Effector memory CD8-positive, alpha-beta T cell (primary cell): ENCODE data around the gene SRPK1.

ENCODE experiments used
- ATAC-seq: fragments of 150-1000 bp; cut with Tn5 transposase; replicated peaks from 2 replicates; pipeline ENCODE4 v1.10.0; 2021; ENCODE audit warnings: mild to moderate bottlenecking, moderate library complexity
- DNase-seq, 3 experiments: peaks; one replicate each; pipeline ENCODE4 v3.0.0; 2021
- H3K27ac Mint-ChIP-seq, 2 donors: one replicate each; pipeline ENCODE4 v1.8.0; 2022; ENCODE audit warnings: mild to moderate bottlenecking in 2 of 2, mixed read lengths in 2 of 2, moderate library complexity in 2 of 2
- H3K27me3 Mint-ChIP-seq, 2 donors: one replicate each; pipeline ENCODE4 v1.8.0; 2022; ENCODE audit warnings: mixed read lengths in 2 of 2
- H3K36me3 Mint-ChIP-seq: one replicate; pipeline ENCODE4 v1.8.0; 2022; ENCODE audit warnings: mild to moderate bottlenecking, moderate library complexity, mixed read lengths; ENCODE audit not compliant: insufficient read depth
- H3K4me1 Mint-ChIP-seq, 2 donors: one replicate each; pipeline ENCODE4 v1.8.0; 2022; ENCODE audit warnings: low read depth in 2 of 2, mixed read lengths in 2 of 2
- H3K4me3 Mint-ChIP-seq, 2 donors: one replicate each; pipeline ENCODE4 v1.8.0; 2022; ENCODE audit warnings: mild to moderate bottlenecking in 2 of 2, mixed read lengths in 2 of 2, moderate library complexity in 2 of 2
- H3K9me3 Mint-ChIP-seq, 2 donors: one replicate each; pipeline ENCODE4 v1.8.0; 2022; ENCODE audit warnings: mixed read lengths in 2 of 2

Gene SRPK1

DNA sequence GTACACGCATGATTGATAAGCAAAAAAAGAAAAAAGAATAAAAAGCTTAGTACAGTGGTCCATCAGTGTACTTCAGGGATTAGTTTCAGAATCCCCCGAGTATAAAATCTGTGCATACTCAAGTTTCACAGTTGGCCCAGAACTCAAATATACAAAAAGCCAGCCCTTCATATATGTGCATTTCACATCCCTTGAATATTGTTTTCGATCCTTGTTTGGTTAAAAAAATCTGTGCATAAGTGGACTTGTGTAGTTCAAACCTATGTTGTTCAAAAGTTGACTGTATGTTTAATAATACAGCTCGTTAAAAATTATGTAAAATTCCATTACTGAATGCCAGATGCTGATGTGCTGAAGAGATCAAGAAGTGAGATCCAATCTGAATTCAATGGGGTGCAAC is 61.5 kb downstream of the SRPK1 start:
- no peak for ATAC-seq

DNA sequence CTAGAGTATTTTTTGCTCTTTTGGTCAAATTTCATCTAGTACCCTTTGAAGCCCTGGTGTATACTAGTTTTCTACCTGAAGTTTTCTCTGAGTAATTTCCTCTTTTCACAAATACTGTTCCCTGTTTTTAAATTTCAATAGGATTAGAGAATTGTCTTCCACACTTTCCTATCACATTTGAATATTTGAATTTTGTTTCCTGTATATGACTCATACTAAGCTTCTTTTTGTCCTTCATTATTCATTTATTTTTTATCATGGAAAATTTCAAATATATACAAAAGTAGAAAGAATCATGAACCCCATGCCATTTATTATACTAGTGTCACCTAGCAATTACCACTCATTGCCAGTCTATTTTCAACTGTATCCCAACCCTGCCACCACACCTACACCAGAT is 63.0 kb downstream of the SRPK1 start:
- no peak for ATAC-seq
- H3K27me3 Mint-ChIP-seq, result no peaks in the 10 kb centered on the region
- H3K9me3 Mint-ChIP-seq, result no peaks in the 10 kb centered on the region
- peaks cover 6 to 7% of the 10 kb centered on the region in 2 donors for H3K4me1 Mint-ChIP-seq
- H3K4me3 Mint-ChIP-seq, result no peak overlapping the region
- DNase-seq, result no peak
- peak overlapping the region in 1 of 2 donors; percentile 23 for H3K27ac Mint-ChIP-seq
- peaks cover 33% of the 10 kb centered on the region for H3K36me3 Mint-ChIP-seq

More for the DNA sequence above, 61.5 kb downstream of the SRPK1 start:
- H3K4me3 Mint-ChIP-seq, result no peak overlapping the region
- no peak overlapping the region for H3K27ac Mint-ChIP-seq
- no peaks in the 10 kb centered on the region for H3K9me3 Mint-ChIP-seq
- peaks cover 6 to 7% of the 10 kb centered on the region in 2 donors for H3K4me1 Mint-ChIP-seq
- peaks cover 25% of the 10 kb centered on the region for H3K36me3 Mint-ChIP-seq
- no peak for DNase-seq
- no peaks in the 10 kb centered on the region for H3K27me3 Mint-ChIP-seq

DNA sequence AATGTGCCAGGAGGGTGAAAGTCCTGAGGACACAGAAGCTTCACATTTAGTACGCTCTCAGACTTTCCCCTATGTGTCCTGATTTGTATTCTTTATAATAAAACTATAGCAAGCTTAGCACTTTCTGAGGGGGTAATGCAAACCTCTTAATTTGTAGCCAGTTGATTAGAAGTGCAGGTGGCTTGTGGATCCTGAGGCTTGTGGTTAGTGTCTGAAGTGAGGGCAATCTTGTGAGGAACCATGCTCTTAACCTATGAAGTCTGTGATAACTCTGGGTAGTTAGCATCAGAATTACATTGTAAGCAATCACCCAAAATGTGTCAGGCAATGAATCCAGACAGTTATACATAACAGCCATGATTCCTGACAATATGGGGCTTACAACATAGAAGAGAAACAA is 64.6 kb downstream of the SRPK1 start:
- H3K27ac Mint-ChIP-seq, result no peak overlapping the region
- H3K27me3 Mint-ChIP-seq, result no peaks in the 10 kb centered on the region
- H3K4me1 Mint-ChIP-seq, result no peaks in the 10 kb centered on the region
- DNase-seq, result no peak
- no peak for ATAC-seq
- no peaks in the 10 kb centered on the region for H3K9me3 Mint-ChIP-seq
- peaks cover 22% of the 10 kb centered on the region for H3K36me3 Mint-ChIP-seq
- no peak overlapping the region for H3K4me3 Mint-ChIP-seq

DNA sequence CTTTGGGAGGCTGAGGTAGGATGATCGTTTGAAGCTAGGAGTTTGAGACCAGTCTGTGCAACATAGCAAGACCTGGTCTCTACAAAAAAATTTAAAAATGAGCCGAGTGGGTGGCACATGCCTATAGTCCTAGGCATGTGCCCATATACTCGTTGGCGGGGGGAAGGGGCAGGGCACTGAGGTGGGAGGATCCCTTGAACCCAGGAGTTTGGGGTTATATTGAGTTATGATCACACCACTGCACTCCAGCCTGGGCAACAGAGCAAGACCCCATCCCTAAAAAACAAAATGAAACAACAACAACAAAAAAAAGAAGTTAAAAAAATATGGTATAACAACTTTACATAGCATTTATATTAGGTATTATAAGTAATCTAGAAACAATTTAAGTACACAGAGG is 67.9 kb downstream of the SRPK1 start:
- H3K9me3 Mint-ChIP-seq, result no peaks in the 10 kb centered on the region
- H3K27me3 Mint-ChIP-seq, result no peaks in the 10 kb centered on the region
- H3K27ac Mint-ChIP-seq, result no peak overlapping the region
- H3K36me3 Mint-ChIP-seq, result peaks cover 11% of the 10 kb centered on the region
- ATAC-seq, result no peak
- no peak overlapping the region for H3K4me3 Mint-ChIP-seq
- H3K4me1 Mint-ChIP-seq, result no peaks in the 10 kb centered on the region
- no peak for DNase-seq

DNA sequence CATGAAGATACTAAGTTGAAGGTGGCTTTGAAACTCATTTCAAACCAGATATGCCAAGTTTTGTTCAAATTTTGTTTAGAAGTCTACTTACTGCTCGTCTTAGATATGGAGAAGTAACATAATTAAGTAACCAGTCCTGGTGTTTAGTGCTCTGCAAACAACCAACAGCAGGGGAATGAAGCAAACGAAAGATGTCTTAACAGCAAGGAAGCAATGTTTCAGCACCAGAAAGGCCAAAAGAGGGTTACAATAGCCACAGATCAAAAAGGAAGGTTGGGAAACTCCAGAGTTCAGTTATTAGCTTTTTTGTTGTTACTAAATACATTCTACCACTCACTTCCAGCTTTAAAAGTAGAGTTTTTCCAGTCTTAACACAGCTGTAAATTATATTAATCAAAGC is 70.7 kb downstream of the SRPK1 start:
- no peaks in the 10 kb centered on the region for H3K4me1 Mint-ChIP-seq
- peak overlapping the region in 1 of 2 donors; percentile 42 for H3K27ac Mint-ChIP-seq
- DNase-seq (no peak), ATAC-seq (no peak)
- H3K36me3 Mint-ChIP-seq, result peaks cover 18% of the 10 kb centered on the region
- H3K9me3 Mint-ChIP-seq, result no peaks in the 10 kb centered on the region
- no peak overlapping the region for H3K4me3 Mint-ChIP-seq
- no peaks in the 10 kb centered on the region for H3K27me3 Mint-ChIP-seq

DNA sequence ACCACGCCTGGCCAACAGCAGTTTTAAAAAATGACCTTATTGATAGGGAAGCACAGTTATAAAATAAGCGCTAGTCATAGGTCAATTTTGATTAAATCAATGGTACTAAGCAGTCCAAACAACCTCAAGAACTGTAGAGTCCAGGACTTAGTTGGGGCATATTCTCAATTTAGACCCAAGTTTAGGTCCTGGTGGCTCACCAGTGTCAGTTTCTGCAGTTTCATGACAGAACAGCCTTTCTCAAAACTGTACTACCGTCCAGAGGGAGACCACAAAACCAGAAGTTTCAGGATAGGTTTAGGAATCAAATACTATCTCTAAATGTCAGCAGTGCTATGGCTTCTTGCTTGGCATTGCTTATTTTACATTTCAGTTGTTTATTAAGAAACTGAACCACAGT is 76.6 kb downstream of the SRPK1 start:
- Mint-ChIP-seq H3K9me3 (no peaks in the 10 kb centered on the region), H3K27me3 (no peaks in the 10 kb centered on the region), H3K27ac (peak overlapping the region in 1 of 2 donors; percentile 25), H3K36me3 (peaks cover 22% of the 10 kb centered on the region), H3K4me3 (no peak overlapping the region), H3K4me1 (no peaks in the 10 kb centered on the region)
- DNase-seq, result no peak
- ATAC-seq, result no peak

DNA sequence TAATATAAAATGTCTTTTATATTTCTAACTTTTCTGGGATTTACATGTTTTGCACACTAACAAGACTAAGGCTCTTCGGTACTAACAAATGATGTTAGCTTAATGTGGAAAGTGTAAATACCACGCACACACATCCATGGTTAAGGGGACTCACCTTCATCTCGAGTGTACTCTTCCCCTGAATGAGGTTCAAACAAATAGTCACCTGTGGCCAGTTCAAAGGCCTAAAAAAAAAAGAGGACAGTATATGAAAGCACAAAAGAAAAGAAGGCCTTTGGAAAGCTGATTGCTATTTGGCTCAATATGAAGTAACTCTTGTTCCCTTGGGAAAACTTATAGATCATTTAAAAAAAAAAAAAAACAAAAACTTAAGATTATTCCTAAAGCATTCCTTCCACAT is 78.5 kb downstream of the SRPK1 start:
- H3K4me1 Mint-ChIP-seq, result no peaks in the 10 kb centered on the region
- peak overlapping the region in 1 of 2 donors; percentile 31 for H3K27ac Mint-ChIP-seq
- peaks cover 26% of the 10 kb centered on the region for H3K36me3 Mint-ChIP-seq
- DNase-seq (no peak), ATAC-seq (no peak)
- H3K27me3 Mint-ChIP-seq, result no peaks in the 10 kb centered on the region
- H3K9me3 Mint-ChIP-seq, result no peaks in the 10 kb centered on the region
- H3K4me3 Mint-ChIP-seq, result no peak overlapping the region

DNA sequence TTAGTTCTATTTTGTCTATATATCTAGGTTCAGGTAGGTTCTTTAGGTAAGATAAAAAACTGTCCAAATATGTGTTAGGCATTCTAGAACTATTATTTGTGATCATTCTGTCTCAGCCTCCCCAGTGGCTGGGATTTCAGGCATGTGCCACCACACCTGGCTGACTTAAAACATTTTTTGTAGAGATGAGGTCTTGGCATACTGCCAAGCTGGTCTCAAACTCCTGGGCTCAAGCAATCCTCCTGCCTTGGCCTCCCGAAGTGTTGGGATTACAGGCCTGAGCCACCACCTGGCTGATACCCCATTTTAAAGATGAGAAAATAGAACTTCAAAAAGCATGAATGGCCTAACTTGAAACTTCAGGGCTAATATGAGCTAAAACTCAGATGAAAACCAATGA is 81.9 kb downstream of the SRPK1 start:
- Mint-ChIP-seq H3K4me1 (no peaks in the 10 kb centered on the region), H3K9me3 (no peaks in the 10 kb centered on the region), H3K27me3 (no peaks in the 10 kb centered on the region), H3K36me3 (peaks cover 25% of the 10 kb centered on the region), H3K27ac (peak overlapping the region in 1 of 2 donors; percentile 17), H3K4me3 (no peak overlapping the region)
- DNase-seq, result no peak
- no peak for ATAC-seq

DNA sequence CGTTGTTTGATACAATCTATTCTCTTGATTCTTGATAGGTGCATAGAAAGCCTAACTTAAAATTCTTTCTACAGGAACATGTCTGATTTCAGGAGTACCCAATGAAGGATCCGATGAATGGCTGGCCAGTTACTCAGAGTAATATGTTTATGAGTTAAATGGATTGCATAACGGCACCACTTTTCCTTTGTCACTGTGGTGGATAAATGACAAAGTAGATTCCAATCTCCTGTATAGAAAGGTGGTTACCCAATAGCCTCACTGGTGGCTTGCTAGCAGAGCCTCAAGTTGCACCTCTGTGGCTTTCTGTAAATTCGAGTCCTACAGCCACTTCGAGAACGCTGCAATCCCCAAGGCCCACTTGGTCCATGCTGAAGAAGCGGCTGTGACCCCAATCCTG is 87.4 kb downstream of the SRPK1 start:
- ATAC-seq (no peak), DNase-seq (no peak)
- H3K36me3 Mint-ChIP-seq, result peaks cover 14% of the 10 kb centered on the region
- no peaks in the 10 kb centered on the region for H3K27me3 Mint-ChIP-seq
- H3K27ac Mint-ChIP-seq, result peak overlapping the region in 1 of 2 donors; percentile 25
- no peaks in the 10 kb centered on the region for H3K4me1 Mint-ChIP-seq
- no peak overlapping the region for H3K4me3 Mint-ChIP-seq
- H3K9me3 Mint-ChIP-seq, result no peaks in the 10 kb centered on the region

DNA sequence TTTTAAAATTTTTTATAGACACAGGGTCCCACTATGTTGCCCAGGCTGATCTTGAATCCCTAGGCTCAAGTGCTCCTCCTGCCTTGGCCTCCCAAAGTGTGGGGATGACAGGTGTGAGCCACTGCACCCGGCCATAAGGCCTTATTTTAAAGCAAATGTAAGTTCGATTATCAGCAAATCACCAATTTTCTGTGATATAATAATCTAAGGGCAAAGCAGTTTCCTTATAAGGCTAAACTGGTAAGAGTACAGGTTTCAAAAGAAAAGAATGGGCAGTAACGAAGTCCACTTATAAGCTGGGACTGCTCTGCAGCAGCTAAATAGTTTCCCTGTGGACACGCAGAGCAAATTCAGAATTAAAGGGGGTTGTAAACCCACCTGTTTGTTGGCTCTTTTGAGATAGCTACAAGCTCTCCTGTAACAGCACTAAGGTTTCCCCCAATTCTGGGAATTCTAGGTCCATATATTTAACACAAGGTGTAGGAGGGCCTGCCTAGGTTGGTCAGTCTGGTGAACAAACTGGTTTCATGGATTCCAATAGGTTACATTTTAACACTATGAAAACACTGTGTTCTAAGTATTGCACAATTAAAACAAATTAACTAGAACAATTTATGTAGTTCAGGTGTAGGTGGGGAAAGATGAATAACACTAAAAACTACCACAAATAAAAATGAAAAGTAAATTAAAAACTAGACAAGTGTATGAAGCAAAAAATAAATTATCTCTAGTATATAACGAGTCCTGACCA is 89.5 kb downstream of the SRPK1 start:
- H3K27ac Mint-ChIP-seq, result no peak overlapping the region
- no peaks in the 10 kb centered on the region for H3K4me1 Mint-ChIP-seq
- DNase-seq (no peak), ATAC-seq (no peak)
- peaks cover 5% of the 10 kb centered on the region for H3K36me3 Mint-ChIP-seq
- no peaks in the 10 kb centered on the region for H3K9me3 Mint-ChIP-seq
- no peaks in the 10 kb centered on the region for H3K27me3 Mint-ChIP-seq
- no peak overlapping the region for H3K4me3 Mint-ChIP-seq

DNA sequence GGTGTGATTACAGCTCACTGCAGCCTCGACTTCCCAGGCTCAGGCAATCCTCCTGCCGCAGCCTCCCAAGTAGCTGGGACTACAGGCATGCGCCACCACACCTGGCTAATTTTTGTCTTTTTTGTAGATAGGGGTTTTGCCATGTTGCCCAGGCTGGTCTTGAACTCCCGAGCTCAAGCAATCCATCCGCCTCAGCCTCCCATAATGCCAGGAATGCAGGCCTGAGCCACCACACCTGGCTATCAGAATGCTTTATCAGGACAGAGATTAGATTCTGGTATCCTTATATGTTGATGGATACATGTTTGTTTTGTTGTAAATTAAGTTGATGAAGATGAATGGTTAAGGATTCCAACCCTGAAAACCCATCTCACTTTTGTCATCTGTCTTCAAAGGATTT is 91.6 kb downstream of the SRPK1 start:
- H3K27me3 Mint-ChIP-seq, result no peaks in the 10 kb centered on the region
- no peaks in the 10 kb centered on the region for H3K4me1 Mint-ChIP-seq
- H3K4me3 Mint-ChIP-seq, result no peak overlapping the region
- DNase-seq (no peak), ATAC-seq (no peak)
- H3K36me3 Mint-ChIP-seq, result no peaks in the 10 kb centered on the region
- no peak overlapping the region for H3K27ac Mint-ChIP-seq
- no peaks in the 10 kb centered on the region for H3K9me3 Mint-ChIP-seq

DNA sequence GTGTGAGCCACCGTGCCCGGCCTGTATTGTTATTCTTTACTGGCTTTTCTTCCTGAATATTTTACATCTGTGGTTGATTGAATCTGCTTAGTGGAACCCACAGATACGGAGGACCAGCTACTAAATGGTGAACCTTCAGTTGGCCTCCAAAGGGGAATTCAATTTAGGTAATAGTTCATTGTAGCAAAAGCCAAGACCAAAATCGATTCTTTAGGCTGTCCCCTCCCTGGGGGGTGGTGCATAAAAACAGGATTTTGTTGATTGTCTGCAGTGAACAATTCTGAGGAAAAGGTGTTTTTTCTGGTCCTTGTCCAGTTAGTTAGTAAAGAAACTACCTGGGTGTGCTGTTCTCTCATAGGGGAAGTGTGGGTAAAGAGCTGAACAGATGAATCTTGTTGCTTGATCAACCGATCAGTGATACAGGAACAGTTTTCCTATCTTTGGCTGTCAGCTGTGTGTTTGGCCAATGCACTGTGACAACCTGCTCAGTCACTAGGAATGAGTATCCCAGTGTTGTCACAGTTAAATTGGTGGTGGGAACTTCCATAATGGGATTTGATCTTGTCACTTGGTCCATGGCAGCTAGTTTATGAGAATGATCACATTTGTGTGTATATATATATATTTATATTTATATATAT is 96.2 kb downstream of the SRPK1 start:
- H3K27me3 Mint-ChIP-seq, result peaks cover 0 to 1% of the 10 kb centered on the region in 2 donors
- H3K36me3 Mint-ChIP-seq, result no peaks in the 10 kb centered on the region
- H3K9me3 Mint-ChIP-seq, result no peaks in the 10 kb centered on the region
- H3K4me3 Mint-ChIP-seq, result no peak overlapping the region
- DNase-seq (no peak), ATAC-seq (no peak)
- H3K4me1 Mint-ChIP-seq, result no peaks in the 10 kb centered on the region
- no peak overlapping the region for H3K27ac Mint-ChIP-seq

DNA sequence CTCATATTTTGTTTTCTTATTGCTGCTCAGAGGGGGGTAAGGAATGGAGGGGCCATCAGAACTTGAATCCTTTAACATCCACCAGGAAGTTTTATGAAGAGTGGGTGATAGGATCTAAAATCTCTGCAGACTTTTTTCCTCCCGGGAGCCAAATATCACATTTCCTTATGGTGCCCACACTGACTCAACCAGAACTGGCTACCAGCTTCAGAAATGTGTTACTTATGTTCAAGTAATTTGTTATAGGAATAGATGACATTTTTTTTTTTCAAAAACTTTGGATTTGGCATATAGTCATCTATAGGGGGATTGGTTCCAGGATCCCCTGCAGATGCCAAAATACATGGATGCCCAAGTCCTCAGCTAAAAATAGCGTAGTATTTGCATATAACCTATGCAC is 97.3 kb downstream of the SRPK1 start:
- no peak overlapping the region for H3K27ac Mint-ChIP-seq
- no peaks in the 10 kb centered on the region for H3K4me1 Mint-ChIP-seq
- no peak for DNase-seq
- peaks cover 7 to 12% of the 10 kb centered on the region in 2 donors for H3K27me3 Mint-ChIP-seq
- no peaks in the 10 kb centered on the region for H3K9me3 Mint-ChIP-seq
- H3K36me3 Mint-ChIP-seq, result no peaks in the 10 kb centered on the region
- ATAC-seq, result no peak
- H3K4me3 Mint-ChIP-seq, result no peak overlapping the region

DNA sequence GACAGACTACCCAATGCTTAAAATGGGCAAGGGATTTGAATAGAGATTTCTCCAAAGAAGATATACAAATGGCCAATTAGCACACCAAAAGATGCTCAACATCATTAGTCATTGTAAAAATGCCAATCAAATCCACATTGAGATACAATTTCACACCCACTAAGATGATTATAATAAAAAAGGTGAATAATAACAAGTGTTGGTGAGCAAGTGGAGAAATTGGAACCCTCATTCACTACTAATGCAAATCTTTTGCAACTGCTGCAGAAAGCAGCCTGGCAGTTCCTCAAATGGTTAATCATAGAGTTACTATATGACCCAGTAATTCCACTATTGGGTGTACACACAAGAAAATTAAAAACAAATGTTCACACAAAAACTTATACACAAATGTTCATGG is 103.4 kb downstream of the SRPK1 start:
- no peak overlapping the region for H3K4me3 Mint-ChIP-seq

More for the DNA sequence above, 103.4 kb downstream of the SRPK1 start:
- Mint-ChIP-seq H3K4me1 (no peaks in the 10 kb centered on the region), H3K27ac (no peak overlapping the region), H3K27me3 (peaks cover 7 to 21% of the 10 kb centered on the region in 2 donors), H3K36me3 (no peaks in the 10 kb centered on the region), H3K9me3 (no peaks in the 10 kb centered on the region)
- no peak for DNase-seq
- no peak for ATAC-seq
